ENCODE measurements around the gene OCIAD1. TPM values are rescaled to one million over a fixed set of nuclear protein-coding genes. Genes with fewer than 3 reads are reported as not detected.

Gene OCIAD1
- total RNA-seq, 1 experiment from 2014 or later = 207 TPM

GRCh38 chr4:48902266-48902665 lies 71.4 kb downstream of the OCIAD1 start:
- no peak overlapping the region for H3K4me3 Mint-ChIP-seq (ENCODE audit: unreplicated experiment)
- H3K4me1 Mint-ChIP-seq (ENCODE audit: insufficient read depth, unreplicated experiment) = peaks cover 57% of the 10 kb centered on the region
- intact Hi-C loops (cut with micrococcal nuclease) = no loop called here
- no peak for TF ChIP-seq CTCF (IDR thresholded peaks at IDR 0.05; ENCODE audit: unreplicated experiment)
- H3K36me3 Mint-ChIP-seq (ENCODE audit: insufficient read depth, unreplicated experiment) = peaks cover 16% of the 10 kb centered on the region
- ChIA-PET POLR2A (interaction anchor here (1.0 to 1.1 kb wide), 2 partner anchors 43 to 47 kb away, joined by 3 read pairs; no protein-coding TSS in a partner anchor), CTCF (interaction anchor here (1.0 to 1.7 kb wide), 4 partner anchors 42 to 122 kb away, joined by 3 to 8 read pairs (median 3); partner anchors contain the start of gene FRYL)
- BruUV-seq (replicated peaks) = no TSS peak
- no peak overlapping the region for H3K27ac Mint-ChIP-seq (ENCODE audit: low read depth, unreplicated experiment)
- no peaks in the 10 kb centered on the region for H3K9me3 Mint-ChIP-seq (ENCODE audit: unreplicated experiment)
- peak; percentile 80 for DNase-seq (ENCODE audit: unreplicated experiment)
- H3K27me3 Mint-ChIP-seq (ENCODE audit: insufficient read depth, unreplicated experiment) = no peaks in the 10 kb centered on the region

- BruUV-seq (replicated peaks) = no TSS peak
- no peaks in the 10 kb centered on the region for H3K27me3 Mint-ChIP-seq (ENCODE audit: insufficient read depth, unreplicated experiment)
- H3K27ac Mint-ChIP-seq (ENCODE audit: low read depth, unreplicated experiment) = no peak overlapping the region
- H3K4me1 Mint-ChIP-seq (ENCODE audit: insufficient read depth, unreplicated experiment) = peaks cover 53% of the 10 kb centered on the region
- POLR2A ChIA-PET = interaction anchor here (0.6 to 1.1 kb wide), 2 partner anchors 41 to 46 kb away, joined by 3 read pairs; no protein-coding TSS in a partner anchor
- intact Hi-C loops (cut with micrococcal nuclease) = no loop called here
- no peaks in the 10 kb centered on the region for H3K9me3 Mint-ChIP-seq (ENCODE audit: unreplicated experiment)
- TF ChIP-seq CTCF (IDR thresholded peaks at IDR 0.05; ENCODE audit: unreplicated experiment) = no peak
- H3K36me3 Mint-ChIP-seq (ENCODE audit: insufficient read depth, unreplicated experiment) = peaks cover 13% of the 10 kb centered on the region
- CTCF ChIA-PET = interaction anchor here (0.6 to 2.0 kb wide), 3 partner anchors 41 to 277 kb away, joined by 3 to 9 read pairs (median 3); no protein-coding TSS in a partner anchor
- DNase-seq (ENCODE audit: unreplicated experiment) = no peak
- H3K4me3 Mint-ChIP-seq (ENCODE audit: unreplicated experiment) = no peak overlapping the region
These were observed 73.2 kb downstream of the OCIAD1 start for GRCh38 chr4:48904101-48904500.

- DNase-seq (ENCODE audit: unreplicated experiment) = no peak
- Mint-ChIP-seq H3K4me3 (ENCODE audit: unreplicated experiment) (peak overlapping the region; percentile 82), H3K36me3 (ENCODE audit: insufficient read depth, unreplicated experiment) (peaks cover 13% of the 10 kb centered on the region), H3K4me1 (ENCODE audit: insufficient read depth, unreplicated experiment) (peaks cover 51% of the 10 kb centered on the region), H3K9me3 (ENCODE audit: unreplicated experiment) (no peaks in the 10 kb centered on the region), H3K27me3 (ENCODE audit: insufficient read depth, unreplicated experiment) (no peaks in the 10 kb centered on the region), H3K27ac (ENCODE audit: low read depth, unreplicated experiment) (peak overlapping the region; percentile 58)
- POLR2A ChIA-PET = interaction anchor here (0.6 to 0.9 kb wide), 3 partner anchors 9 to 65 kb away, joined by 3 to 4 read pairs (median 3); no protein-coding TSS in a partner anchor
- no peak for TF ChIP-seq CTCF (IDR thresholded peaks at IDR 0.05; ENCODE audit: unreplicated experiment)
- intact Hi-C loops (cut with micrococcal nuclease) = loop anchor here (5.0 kb wide), 3 partner anchors 72 to 327 kb away; partner anchors contain the start of genes FRYL and OCIAD1
- BruUV-seq (replicated peaks) = no TSS peak
- CTCF ChIA-PET = interaction anchor here (0.7 to 2.0 kb wide), 2 partner anchors 40 to 682 kb away, joined by 4 to 9 read pairs; no protein-coding TSS in a partner anchor
These were observed 73.8 kb downstream of the OCIAD1 start for GRCh38 chr4:48904541-48905142.

- TF ChIP-seq CTCF (IDR thresholded peaks at IDR 0.05; ENCODE audit: unreplicated experiment) = no peak
- intact Hi-C loops (cut with micrococcal nuclease) = loop anchor here (5.0 kb wide), 3 partner anchors 73 to 328 kb away; partner anchors contain the start of genes FRYL and OCIAD1
- H3K9me3 Mint-ChIP-seq (ENCODE audit: unreplicated experiment) = no peaks in the 10 kb centered on the region
- H3K4me1 Mint-ChIP-seq (ENCODE audit: insufficient read depth, unreplicated experiment) = peaks cover 48% of the 10 kb centered on the region
- TSS peak; percentile 20 for BruUV-seq (replicated peaks)
- H3K36me3 Mint-ChIP-seq (ENCODE audit: insufficient read depth, unreplicated experiment) = peaks cover 13% of the 10 kb centered on the region
- no peaks in the 10 kb centered on the region for H3K27me3 Mint-ChIP-seq (ENCODE audit: insufficient read depth, unreplicated experiment)
- DNase-seq (ENCODE audit: unreplicated experiment) = peak; percentile 82
- ChIA-PET CTCF (interaction anchor here (0.7 to 2.0 kb wide), 7 partner anchors 9 to 682 kb away, joined by 3 to 9 read pairs (median 4); no protein-coding TSS in a partner anchor), POLR2A (interaction anchor here (0.6 to 1.9 kb wide), 5 partner anchors 8 to 344 kb away, joined by 3 to 16 read pairs (median 4); partner anchors contain the start of genes FRYL and OCIAD1)
- H3K4me3 Mint-ChIP-seq (ENCODE audit: unreplicated experiment) = peak overlapping the region; percentile 82
- peak overlapping the region; percentile 58 for H3K27ac Mint-ChIP-seq (ENCODE audit: low read depth, unreplicated experiment)
These were observed 74.6 kb downstream of the OCIAD1 start for GRCh38 chr4:48905363-48906015.

All from MCF 10A (cell line).